ENCODE results near the gene VASH2.

The VASH2 gene

GRCh38 chr1:212975111-212975918, 25.0 kb downstream of the VASH2 start:
- FAIRE-seq (no peak), DNase-seq (ENCODE audit: insufficient read length, low spot score) (no peak)
- TF ChIP-seq POLR2A (IDR thresholded peaks at IDR 0.05; ENCODE audit: low read depth, low read length), result no peak
- no peak for TF ChIP-seq PAX5 (IDR thresholded peaks at IDR 0.05; ENCODE audit: insufficient read depth, low read length, severe bottlenecking)
- TF ChIP-seq POU2F2 (IDR thresholded peaks at IDR 0.05; ENCODE audit: low read depth, low read length), result no peak
- no peak for TF ChIP-seq SPI1 (IDR thresholded peaks at IDR 0.05; ENCODE audit: low read depth, low read length)
- no peak for TF ChIP-seq POLR2AphosphoS5 (IDR thresholded peaks at IDR 0.05; ENCODE audit: low read depth, low read length)
- no peak for TF ChIP-seq TAF1 (IDR thresholded peaks at IDR 0.05; ENCODE audit: low read depth, low read length)

DNA sequence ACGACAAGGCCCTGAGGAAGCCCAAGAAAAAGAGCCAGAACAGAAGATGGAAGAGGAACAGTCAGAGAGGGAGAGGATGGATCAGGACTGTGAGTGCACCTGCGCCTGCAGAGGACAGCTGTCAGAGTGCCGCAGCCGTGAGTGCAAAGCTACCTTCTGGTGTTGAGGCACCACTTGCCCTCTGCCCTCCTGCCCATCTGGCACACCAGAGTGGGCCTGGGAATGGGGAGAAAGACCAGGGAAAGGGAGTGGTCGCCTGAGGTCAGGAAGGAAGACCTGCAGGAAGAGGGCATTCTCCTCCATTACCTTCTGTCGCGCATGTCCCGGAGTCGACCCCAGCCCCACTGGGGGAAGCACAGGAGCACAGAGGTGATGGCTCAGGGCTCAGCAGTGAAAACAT, 26.2 kb downstream of the VASH2 start:
- no peak for FAIRE-seq
- TF ChIP-seq SPI1 (IDR thresholded peaks at IDR 0.05; ENCODE audit: low read depth, low read length) (no peak), POLR2AphosphoS5 (IDR thresholded peaks at IDR 0.05; ENCODE audit: low read depth, low read length) (no peak), TAF1 (IDR thresholded peaks at IDR 0.05; ENCODE audit: low read depth, low read length) (no peak), POU2F2 (IDR thresholded peaks at IDR 0.05; ENCODE audit: low read depth, low read length) (no peak), PAX5 (IDR thresholded peaks at IDR 0.05; ENCODE audit: insufficient read depth, low read length, severe bottlenecking) (no peak)
- DNase-seq (ENCODE audit: insufficient read length, low spot score), result no peak

- peak; percentile 37; the same call in 1 of the 2 replicates for TF ChIP-seq TAF1 (IDR thresholded peaks at IDR 0.05; ENCODE audit: low read depth, low read length)
- TF ChIP-seq POU2F2 (IDR thresholded peaks at IDR 0.05; ENCODE audit: low read depth, low read length), result 0 out of 2 replicates have a peak, but pooled peaks have one; percentile 12
- no peak for TF ChIP-seq SPI1 (IDR thresholded peaks at IDR 0.05; ENCODE audit: low read depth, low read length)
- peak; percentile 16; the same call in 1 of the 2 replicates for TF ChIP-seq POLR2A (IDR thresholded peaks at IDR 0.05; ENCODE audit: low read depth, low read length)
- TF ChIP-seq POLR2AphosphoS5 (IDR thresholded peaks at IDR 0.05; ENCODE audit: low read depth, low read length), result 0 out of 2 replicates have a peak, but pooled peaks have one; percentile 5
- FAIRE-seq, result peak; percentile 67
- no peak for DNase-seq (ENCODE audit: insufficient read length, low spot score)
Measured at GRCh38 chr1:212977781-212978645, 27.7 kb downstream of the VASH2 start.

GRCh38 chr1:212979340-212980122, 29.2 kb downstream of the VASH2 start:
- FAIRE-seq, result peak; percentile 81
- DNase-seq (ENCODE audit: insufficient read length, low spot score), result no peak
- TF ChIP-seq PAX5 (IDR thresholded peaks at IDR 0.05; ENCODE audit: insufficient read depth, low read length, severe bottlenecking), result no peak
- TF ChIP-seq SPI1 (IDR thresholded peaks at IDR 0.05; ENCODE audit: low read depth, low read length), result no peak
- peak; percentile 78 for TF ChIP-seq POLR2AphosphoS5 (IDR thresholded peaks at IDR 0.05; ENCODE audit: low read depth, low read length)
- TF ChIP-seq POLR2A (IDR thresholded peaks at IDR 0.05; ENCODE audit: low read depth, low read length), result peak; percentile 68
- peak; percentile 64; the same call in 1 of the 2 replicates for TF ChIP-seq POU2F2 (IDR thresholded peaks at IDR 0.05; ENCODE audit: low read depth, low read length)
- 0 out of 2 replicates have a peak, but pooled peaks have one; percentile 28 for TF ChIP-seq TAF1 (IDR thresholded peaks at IDR 0.05; ENCODE audit: low read depth, low read length)

DNA sequence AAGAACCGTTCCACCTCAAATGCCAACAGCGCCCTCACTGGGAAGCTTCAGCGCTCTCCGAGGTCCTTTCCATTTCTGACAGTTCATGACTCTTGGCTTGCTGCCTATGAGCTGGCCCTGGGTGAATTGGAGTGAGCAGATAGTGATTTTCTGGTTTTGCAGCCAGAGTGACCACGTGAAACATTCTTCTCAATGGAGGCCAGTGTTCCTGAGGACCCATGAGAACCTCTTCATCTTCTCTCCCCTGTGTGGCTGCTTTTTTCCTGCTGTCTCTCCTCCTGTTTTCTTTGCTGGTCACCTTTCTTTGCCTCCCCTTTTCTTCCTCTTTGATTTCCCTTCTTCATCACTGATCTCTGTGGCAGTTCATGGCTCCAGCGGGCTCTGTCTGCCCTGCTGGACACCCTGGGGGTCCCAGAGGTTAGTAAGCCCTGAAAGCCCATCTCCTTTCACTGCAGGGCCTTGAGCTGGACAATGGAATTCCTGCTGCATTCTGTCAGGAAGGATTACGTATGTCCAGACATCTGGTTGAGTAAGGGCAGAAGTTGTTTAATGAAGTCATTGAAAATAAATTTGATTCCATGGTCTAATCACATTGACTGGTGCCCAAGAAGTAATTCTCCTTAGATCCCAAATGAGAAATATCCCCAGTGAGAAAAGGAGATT, 29.9 kb downstream of the VASH2 start:
- FAIRE-seq (no peak), DNase-seq (ENCODE audit: insufficient read length, low spot score) (no peak)
- no peak for TF ChIP-seq POLR2AphosphoS5 (IDR thresholded peaks at IDR 0.05; ENCODE audit: low read depth, low read length)
- TF ChIP-seq PAX5 (IDR thresholded peaks at IDR 0.05; ENCODE audit: insufficient read depth, low read length, severe bottlenecking), result no peak
- no peak for TF ChIP-seq SPI1 (IDR thresholded peaks at IDR 0.05; ENCODE audit: low read depth, low read length)
- no peak for TF ChIP-seq POLR2A (IDR thresholded peaks at IDR 0.05; ENCODE audit: low read depth, low read length)
- TF ChIP-seq TAF1 (IDR thresholded peaks at IDR 0.05; ENCODE audit: low read depth, low read length), result no peak
- TF ChIP-seq POU2F2 (IDR thresholded peaks at IDR 0.05; ENCODE audit: low read depth, low read length), result no peak

- DNase-seq (ENCODE audit: insufficient read length, low spot score) (no peak), FAIRE-seq (no peak)
- TF ChIP-seq PAX5 (IDR thresholded peaks at IDR 0.05; ENCODE audit: insufficient read depth, low read length, severe bottlenecking) (no peak), POU2F2 (IDR thresholded peaks at IDR 0.05; ENCODE audit: low read depth, low read length) (no peak), TAF1 (IDR thresholded peaks at IDR 0.05; ENCODE audit: low read depth, low read length) (no peak), SPI1 (IDR thresholded peaks at IDR 0.05; ENCODE audit: low read depth, low read length) (peak; percentile 18; the same call in 1 of the 2 replicates), POLR2AphosphoS5 (IDR thresholded peaks at IDR 0.05; ENCODE audit: low read depth, low read length) (no peak)
Measured at GRCh38 chr1:212981025-212981495, 30.7 kb downstream of the VASH2 start.

GRCh38 chr1:212981571-212982328, 31.4 kb downstream of the VASH2 start:
- TF ChIP-seq SPI1 (IDR thresholded peaks at IDR 0.05; ENCODE audit: low read depth, low read length) (peak; percentile 50), POLR2AphosphoS5 (IDR thresholded peaks at IDR 0.05; ENCODE audit: low read depth, low read length) (no peak)
- DNase-seq (ENCODE audit: insufficient read length, low spot score), result no peak
- peak; percentile 77 for FAIRE-seq
